Kidney (tissue), 14 donors: ENCODE data around the gene IFNA2. TPM values are rescaled to one million over a fixed set of nuclear protein-coding genes. Genes with fewer than 3 reads are reported as not detected.

ENCODE experiments used
- DNase-seq, 5 donors: peaks; one replicate each; pipeline ENCODE4 v3.0.0-alpha.2; 2013 to 2020
- FAIRE-seq: peaks from 2 replicates; lab custom pipeline; 2012; peaks lifted over from hg19 to GRCh38; lab: Jason Lieb, UNC
- H3K27ac ChIP-seq, 2 donors: one replicate each; pipeline ENCODE4 v1.7.0; 2013; ENCODE audit warnings: low read depth in 2 of 2, low read length in 2 of 2, inconsistent platforms in 1 of 2
- H3K27me3 ChIP-seq: one replicate; pipeline ENCODE4 v1.7.1; 2013; ENCODE audit warnings: low read length, inconsistent platforms; ENCODE audit not compliant: control insufficient read depth, insufficient read depth
- H3K36me3 ChIP-seq, 3 donors: one replicate each; pipeline versions ENCODE4 v1.7.0 to v1.7.1; 2013; ENCODE audit warnings: low read length in 3 of 3, control low read depth in 1 of 3, inconsistent platforms in 1 of 3; ENCODE audit not compliant: insufficient read depth in 3 of 3, control insufficient read depth in 2 of 3
- H3K4me1 ChIP-seq, 3 donors: one replicate each; pipeline versions ENCODE4 v1.7.0 to v1.7.1; 2013; ENCODE audit warnings: low read length in 3 of 3, inconsistent platforms in 1 of 3, low read depth in 1 of 3; ENCODE audit not compliant: control insufficient read depth in 2 of 3, insufficient read depth in 2 of 3
- H3K4me3 ChIP-seq, 3 donors: one replicate each; pipeline versions ENCODE4 v1.7.0 to v1.8.1; 2013; ENCODE audit warnings: low read length in 3 of 3, control low read depth in 1 of 3, inconsistent platforms in 1 of 3
- H3K9ac ChIP-seq, 3 donors: one replicate each; pipeline versions ENCODE4 v1.7.0 to v1.7.1; 2013; ENCODE audit warnings: low read length in 3 of 3, control low read depth in 1 of 3, inconsistent platforms in 1 of 3
- H3K9me3 ChIP-seq, 3 donors: one replicate each; pipeline versions ENCODE4 v1.7.0 to v1.7.1; 2013; ENCODE audit warnings: low read length in 3 of 3, control low read depth in 1 of 3, inconsistent platforms in 1 of 3; ENCODE audit not compliant: control insufficient read depth in 2 of 3, insufficient read depth in 1 of 3
- CTCF ChIP-seq: IDR thresholded peaks from 3 replicates; pipeline ENCODE4 v1.5.1; 2012; ENCODE audit warnings: mild to moderate bottlenecking, moderate library complexity, borderline replicate concordance; ENCODE audit not compliant: insufficient read depth; ENCODE audit errors: extremely low read depth
- intact Hi-C: fragments of 100-400 bp; cut with DNase I; formaldehyde crosslinking; loops from one replicate; pipeline ENCODE4 v1.11.1; 2022
- polyA plus RNA-seq: library from polyadenylated mRNA; stranded (reverse); fragments of 350-450 nt; fragmentation: Illumina TruSeq; extraction: RNeasy Lipid Tissue Mini Kit (QIAGEN cat#74804); gene quantifications from one replicate; pipeline ENCODE4 v1.2.3, GENCODE V29; 2014; ENCODE audit warnings: low read depth, low replicate concordance; ENCODE audit not compliant: insufficient read depth
- total RNA-seq: library from RNA; stranded (reverse); fragmentation: NEBNext Ultra II Directional; extraction: Animal tissue kit (Norgen Biotek cat#: 25700); gene quantifications from one replicate; pipeline ENCODE4 v1.2.1, GENCODE V29; 2021
- donor health status: control.
- donor health status: control.
- donor health status: control.
- donor health status: control.
- donor health status: control.
- donor health status: DM: yes; HTN: yes; CAD: no.
- donor health status: Normal renal cell carcinoma (clear cell type).

The IFNA2 gene
- total and polyA plus RNA-seq, 2 donors from 2014 or later: not detected

- H3K36me3 ChIP-seq: no peaks in the 10 kb centered on the region
- H3K4me3 ChIP-seq: peak overlapping the region in 2 of 3 donors; percentile 58 to 64
- no peak overlapping the region for H3K9ac ChIP-seq
- no peak overlapping the region for H3K27ac ChIP-seq
- H3K4me1 ChIP-seq: peaks cover 0 to 2% (median 0%) of the 10 kb centered on the region in 3 donors
- intact Hi-C loops: no loop called here
- no peaks in the 10 kb centered on the region for H3K9me3 ChIP-seq
- FAIRE-seq (no peak), DNase-seq (peak; percentile 62 to 76 (median 69))
- TF ChIP-seq CTCF: peak; percentile 63
- H3K27me3 ChIP-seq: no peaks in the 10 kb centered on the region
Observed at GRCh38 chr9:21395778-21396717, 10.8 kb upstream of the IFNA2 start.

- Histone ChIP-seq H3K9me3 (no peaks in the 10 kb centered on the region), H3K4me1 (peaks cover 0 to 2% (median 0%) of the 10 kb centered on the region in 3 donors), H3K9ac (no peak overlapping the region), H3K36me3 (no peaks in the 10 kb centered on the region), H3K4me3 (no peak overlapping the region), H3K27me3 (no peaks in the 10 kb centered on the region), H3K27ac (no peak overlapping the region)
- intact Hi-C loops: no loop called here
- no peak for TF ChIP-seq CTCF
- FAIRE-seq: no peak
- DNase-seq: peak in 2 of 5 donors; percentile 16 to 26
Observed at GRCh38 chr9:21392270-21392669, 7.1 kb upstream of the IFNA2 start.

- no peak for FAIRE-seq
Observed at GRCh38 chr9:21383627-21384026, 1.6 kb downstream of the IFNA2 start.

More at GRCh38 chr9:21383627-21384026, 1.6 kb downstream of the IFNA2 start:
- Histone ChIP-seq H3K27ac (no peak overlapping the region), H3K36me3 (no peaks in the 10 kb centered on the region), H3K4me1 (no peaks in the 10 kb centered on the region), H3K27me3 (no peaks in the 10 kb centered on the region), H3K9me3 (no peaks in the 10 kb centered on the region), H3K4me3 (no peak overlapping the region), H3K9ac (no peak overlapping the region)
- DNase-seq: no peak
- intact Hi-C loops: no loop called here
- no peak for TF ChIP-seq CTCF
